Mesendoderm (in vitro differentiated cells): ENCODE data around the gene OR4D11.
"Not testable (repeated sequence)": the region's sequence is repeated elsewhere in the genome, so short reads cannot be mapped to it uniquely, and the experiment has no call there.

Experiments used
- DNase-seq: peaks from one replicate; pipeline ENCODE4 v3.0.0; 2013
- H2AK5ac ChIP-seq: 2 replicates; pipeline ENCODE4 v1.6.1; 2013; ENCODE audit warnings: low read length, inconsistent platforms
- H2BK120ac ChIP-seq: 2 replicates; pipeline ENCODE4 v1.6.1; 2013; ENCODE audit warnings: low read depth, mild to moderate bottlenecking, low read length, moderate library complexity, mixed read lengths
- H2BK15ac ChIP-seq: replicated peaks from 2 replicates; pipeline ENCODE4 v1.6.1; 2013; ENCODE audit warnings: low read depth, mild to moderate bottlenecking, moderate library complexity
- H2BK5ac ChIP-seq: 2 replicates; pipeline ENCODE4 v1.6.1; 2013; ENCODE audit warnings: low read length, inconsistent platforms
- H3K18ac ChIP-seq: 2 replicates; pipeline ENCODE4 v1.6.1; 2013; ENCODE audit warnings: mild to moderate bottlenecking, low read length, mixed read lengths
- H3K23ac ChIP-seq: one replicate; pipeline ENCODE4 v1.6.1; 2013; ENCODE audit warnings: low read length
- H3K27ac ChIP-seq: 2 replicates; pipeline ENCODE4 v1.5.1; 2013; ENCODE audit warnings: low read depth, mild to moderate bottlenecking, inconsistent platforms, low read length, moderate library complexity
- H3K27me3 ChIP-seq: 2 replicates; pipeline ENCODE4 v1.6.1; 2013; ENCODE audit warnings: low read length, control low read depth, mild to moderate bottlenecking, inconsistent platforms; ENCODE audit not compliant: insufficient read depth, poor library complexity
- H3K36me3 ChIP-seq: 2 replicates; pipeline ENCODE4 v1.6.1; 2013; ENCODE audit warnings: low read length, inconsistent platforms; ENCODE audit not compliant: control insufficient read depth, insufficient read depth
- H3K4ac ChIP-seq: one replicate; pipeline ENCODE4 v1.6.1; 2013; ENCODE audit warnings: low read depth, mild to moderate bottlenecking, low read length, moderate library complexity
- H3K4me1 ChIP-seq: 2 replicates; pipeline ENCODE4 v1.6.1; 2013; ENCODE audit warnings: low read depth, low read length, inconsistent platforms; ENCODE audit not compliant: control insufficient read depth
- H3K4me2 ChIP-seq: 2 replicates; pipeline ENCODE4 v1.6.1; 2013; ENCODE audit warnings: low read length
- H3K4me3 ChIP-seq: 2 replicates; pipeline ENCODE4 v1.5.1; 2013; ENCODE audit warnings: mild to moderate bottlenecking, low read length
- H3K56ac ChIP-seq: one replicate; pipeline ENCODE4 v1.6.1; 2013; ENCODE audit warnings: low read length
- H3K79me1 ChIP-seq: 2 replicates; pipeline ENCODE4 v1.6.1; 2013; ENCODE audit warnings: low read length, inconsistent platforms
- H3K79me2 ChIP-seq: 2 replicates; pipeline ENCODE4 v1.6.1; 2013; ENCODE audit warnings: mild to moderate bottlenecking, low read length; ENCODE audit not compliant: control insufficient read depth, insufficient read depth
- H3K9ac ChIP-seq: 2 replicates; pipeline ENCODE4 v1.6.1; 2013; ENCODE audit warnings: low read length, inconsistent platforms
- H4K5ac ChIP-seq: one replicate; pipeline ENCODE4 v1.6.1; 2013; ENCODE audit warnings: low read length
- H4K8ac ChIP-seq: one replicate; pipeline ENCODE4 v1.6.1; 2013; ENCODE audit warnings: low read depth, mild to moderate bottlenecking, control low read depth, low read length, moderate library complexity
- WGBS: extraction: QIAGEN DNeasy Blood & Tissue Kit; methylation state at CpG from one replicate; pipeline ENCODE4 v1.1.7; 2013; ENCODE audit warnings: low lambda C conversion rate, missing lambda C conversion rate; ENCODE audit not compliant: insufficient coverage; ENCODE audit errors: extremely low coverage; 5-methylcytosine and 5-hydroxymethylcytosine counted together

OR4D11 gene

GRCh38 chr11:59479906-59480305, 23.5 kb upstream of the OR4D11 start:
- Histone ChIP-seq H2BK15ac (no peak overlapping the region), H2AK5ac (no peak overlapping the region), H2BK120ac (no peak overlapping the region), H3K27me3 (no peaks in the 10 kb centered on the region), H3K18ac (no peak overlapping the region), H3K4ac (no peak overlapping the region), H3K4me3 (no peak overlapping the region), H4K8ac (no peak overlapping the region), H2BK5ac (no peak overlapping the region), H3K56ac (no peak overlapping the region), H3K23ac (no peak overlapping the region), H3K36me3 (no peaks in the 10 kb centered on the region), H3K79me2 (no peaks in the 10 kb centered on the region), H3K4me1 (no peaks in the 10 kb centered on the region), H4K5ac (no peak overlapping the region), H3K27ac (no peak overlapping the region), H3K9ac (no peak overlapping the region), H3K79me1 (no peaks in the 10 kb centered on the region), H3K4me2 (no peak overlapping the region)
- no peak for DNase-seq

GRCh38 chr11:59480359-59480758, 23.0 kb upstream of the OR4D11 start:
- no peak overlapping the region for H4K8ac ChIP-seq
- H3K27ac ChIP-seq = no peak overlapping the region
- H3K79me2 ChIP-seq = no peaks in the 10 kb centered on the region
- no peak overlapping the region for H3K23ac ChIP-seq
- H2AK5ac ChIP-seq = no peak overlapping the region
- no peak overlapping the region for H4K5ac ChIP-seq
- no peak overlapping the region for H3K9ac ChIP-seq
- H2BK120ac ChIP-seq = no peak overlapping the region
- H2BK15ac ChIP-seq = no peak overlapping the region
- no peak overlapping the region for H3K4me3 ChIP-seq
- no peak overlapping the region for H3K56ac ChIP-seq
- H3K79me1 ChIP-seq = no peaks in the 10 kb centered on the region
- no peak overlapping the region for H3K18ac ChIP-seq
- DNase-seq = no peak
- H3K4me1 ChIP-seq = no peaks in the 10 kb centered on the region
- WGBS = no CpG with 5 or more reads among the region's 3 CpGs
- no peak overlapping the region for H3K4me2 ChIP-seq
- no peaks in the 10 kb centered on the region for H3K36me3 ChIP-seq
- H3K27me3 ChIP-seq = no peaks in the 10 kb centered on the region
- no peak overlapping the region for H3K4ac ChIP-seq
- no peak overlapping the region for H2BK5ac ChIP-seq

GRCh38 chr11:59501931-59502330, 1.4 kb upstream of the OR4D11 start:
- no peak overlapping the region for H2BK5ac ChIP-seq
- H3K9ac ChIP-seq = no peak overlapping the region
- H3K79me2 ChIP-seq = no peaks in the 10 kb centered on the region
- DNase-seq = no peak
- no peak overlapping the region for H3K18ac ChIP-seq
- H2AK5ac ChIP-seq = no peak overlapping the region
- no peaks in the 10 kb centered on the region for H3K36me3 ChIP-seq
- no peak overlapping the region for H4K8ac ChIP-seq
- H3K4me2 ChIP-seq = no peak overlapping the region
- no CpG with 5 or more reads among the region's 1 CpG for WGBS
- no peak overlapping the region for H3K23ac ChIP-seq
- H3K4ac ChIP-seq = no peak overlapping the region
- no peak overlapping the region for H4K5ac ChIP-seq
- no peak overlapping the region for H3K27ac ChIP-seq
- no peaks in the 10 kb centered on the region for H3K27me3 ChIP-seq
- no peaks in the 10 kb centered on the region for H3K79me1 ChIP-seq
- no peak overlapping the region for H3K56ac ChIP-seq
- no peaks in the 10 kb centered on the region for H3K4me1 ChIP-seq
- H3K4me3 ChIP-seq = no peak overlapping the region
- no peak overlapping the region for H2BK15ac ChIP-seq
- H2BK120ac ChIP-seq = no peak overlapping the region

GRCh38 chr11:59510941-59511589, 7.7 kb downstream of the OR4D11 start, which contains the start of gene OR4D9:
OR4D9 (plus strand) TSS chr11:59511539; CDS start chr11:59514913, 3,374 bp downstream.
- no peak within 1 kb of the TSS for H3K23ac ChIP-seq
- H3K56ac ChIP-seq = no peak within 1 kb of the TSS
- H3K36me3 ChIP-seq = no peaks in the 10 kb centered on the region
- no peak within 1 kb of the TSS for H3K4me2 ChIP-seq
- H3K4ac ChIP-seq = no peak within 1 kb of the TSS
- no peak within 1 kb of the TSS for H2BK5ac ChIP-seq
- H3K4me3 ChIP-seq = no peak within 1 kb of the TSS
- H3K79me2 ChIP-seq = no peaks in the 10 kb centered on the region
- no peak within 1 kb of the TSS for H2BK120ac ChIP-seq
- no peaks in the 10 kb centered on the region for H3K79me1 ChIP-seq
- DNase-seq = no peak
- no peak within 1 kb of the TSS for H3K18ac ChIP-seq
- no peak within 1 kb of the TSS for H2AK5ac ChIP-seq
- no peak within 1 kb of the TSS for H3K9ac ChIP-seq
- WGBS = no CpG with 5 or more reads among the region's 2 CpGs
- no peak within 1 kb of the TSS for H4K5ac ChIP-seq
- no peak within 1 kb of the TSS for H2BK15ac ChIP-seq
- H3K4me1 ChIP-seq = no peaks in the 10 kb centered on the region
- H3K27ac ChIP-seq = no peak within 1 kb of the TSS
- H4K8ac ChIP-seq = no peak within 1 kb of the TSS
- H3K27me3 ChIP-seq = no peaks in the 10 kb centered on the region

- no peak overlapping the region for H2AK5ac ChIP-seq
- no CpG with 5 or more reads among the region's 1 CpG for WGBS
These were observed 8.3 kb downstream of the OR4D11 start for GRCh38 chr11:59511675-59512074.

GRCh38 chr11:59520139-59520538, 16.8 kb downstream of the OR4D11 start:
- H3K56ac ChIP-seq, H3K23ac ChIP-seq, H3K79me1 ChIP-seq, H2AK5ac ChIP-seq, H3K4me1 ChIP-seq, H3K79me2 ChIP-seq, H4K8ac ChIP-seq, H3K4ac ChIP-seq, H4K5ac ChIP-seq, H3K27me3 ChIP-seq, H3K4me2 ChIP-seq, H3K18ac ChIP-seq, DNase-seq, H3K9ac ChIP-seq, H2BK120ac ChIP-seq, H2BK15ac ChIP-seq, H3K4me3 ChIP-seq, H2BK5ac ChIP-seq, H3K36me3 ChIP-seq, H3K27ac ChIP-seq: not testable (repeated sequence)
- no CpG with 5 or more reads among the region's 2 CpGs for WGBS

More at GRCh38 chr11:59511675-59512074, 8.3 kb downstream of the OR4D11 start:
- H3K4me2 ChIP-seq = no peak overlapping the region
- H3K27ac ChIP-seq = no peak overlapping the region
- H3K79me2 ChIP-seq = no peaks in the 10 kb centered on the region
- no peak overlapping the region for H3K4ac ChIP-seq
- H3K4me3 ChIP-seq = no peak overlapping the region
- no peak overlapping the region for H4K8ac ChIP-seq
- no peaks in the 10 kb centered on the region for H3K27me3 ChIP-seq
- no peak overlapping the region for H3K18ac ChIP-seq
- no peak for DNase-seq
- H3K4me1 ChIP-seq = no peaks in the 10 kb centered on the region
- no peak overlapping the region for H3K56ac ChIP-seq
- H2BK5ac ChIP-seq = no peak overlapping the region
- H2BK120ac ChIP-seq = no peak overlapping the region
- H4K5ac ChIP-seq = no peak overlapping the region
- H3K36me3 ChIP-seq = no peaks in the 10 kb centered on the region
- H2BK15ac ChIP-seq = no peak overlapping the region
- no peak overlapping the region for H3K23ac ChIP-seq
- H3K9ac ChIP-seq = no peak overlapping the region
- H3K79me1 ChIP-seq = no peaks in the 10 kb centered on the region
